Fibroblast of lung (primary cell): ENCODE measurements around the gene INTS4. TPM values are rescaled to one million over a fixed set of nuclear protein-coding genes. Genes with fewer than 3 reads are reported as not detected.
A peak's percentile ranks its signal among the peaks of the same experiment; 100 is the strongest.

Experiments
- DNase-seq, 2 donors: peaks; one replicate each; pipeline versions ENCODE4 v3.0.0 to v3.0.0-alpha.2; 2010; ENCODE audit warnings: low read depth in 2 of 2
- H2AFZ ChIP-seq: 2 replicates; pipeline ENCODE4 v1.5.1; 2012; ENCODE audit warnings: low read length, control low read depth, inconsistent platforms
- H3K27ac ChIP-seq: 2 replicates; pipeline ENCODE4 v1.5.1; 2011; ENCODE audit warnings: low read length, control low read depth; ENCODE audit not compliant: insufficient read depth
- H3K27me3 ChIP-seq: 2 replicates; pipeline ENCODE4 v1.5.1; 2011; ENCODE audit warnings: mild to moderate bottlenecking, low read length; ENCODE audit not compliant: control insufficient read depth, insufficient read depth
- H3K36me3 ChIP-seq: 2 replicates; pipeline ENCODE4 v1.5.1; 2011; ENCODE audit warnings: low read length; ENCODE audit not compliant: control insufficient read depth, insufficient read depth
- H3K4me1 ChIP-seq: 2 replicates; pipeline ENCODE4 v1.5.1; 2011; ENCODE audit warnings: low read length; ENCODE audit not compliant: control insufficient read depth, insufficient read depth; ENCODE audit errors: extremely low read depth
- H3K4me2 ChIP-seq: 2 replicates; pipeline ENCODE4 v1.5.1; 2011; ENCODE audit warnings: low read length, control low read depth; ENCODE audit not compliant: insufficient read depth; ENCODE audit errors: extremely low read depth
- H3K4me3 ChIP-seq, 4 experiments: fragments of 200-600 bp in 1 of 4; sonication (generic) in 1 of 4; replicated peaks in 1 of 4; 2 replicates each; pipeline ENCODE4 v1.5.1; 2011 to 2016; ENCODE audit warnings: low read length in 4 of 4, low read depth in 3 of 4, mild to moderate bottlenecking in 3 of 4, control low read depth in 2 of 4, inconsistent platforms in 1 of 4, mixed read lengths in 1 of 4; ENCODE audit not compliant: insufficient read depth in 1 of 4; ENCODE audit errors: control extremely low read depth in 1 of 4
- H3K79me2 ChIP-seq: 2 replicates; pipeline ENCODE4 v1.5.1; 2012; ENCODE audit warnings: mild to moderate bottlenecking, low read length, inconsistent platforms; ENCODE audit not compliant: control insufficient read depth, insufficient read depth
- H3K9ac ChIP-seq: 2 replicates; pipeline ENCODE4 v1.5.1; 2011; ENCODE audit warnings: mild to moderate bottlenecking, low read length, control low read depth; ENCODE audit not compliant: insufficient read depth
- H3K9me3 ChIP-seq: 2 replicates; pipeline ENCODE4 v1.5.1; 2012; ENCODE audit warnings: low read depth, low read length; ENCODE audit not compliant: control insufficient read depth, insufficient read depth
- H4K20me1 ChIP-seq: 2 replicates; pipeline ENCODE4 v1.5.1; 2011; ENCODE audit warnings: low read length; ENCODE audit not compliant: control insufficient read depth, insufficient read depth; ENCODE audit errors: extremely low read depth
- EZH2 ChIP-seq: IDR thresholded peaks from 2 replicates; pipeline ENCODE4 v1.5.1; 2012; ENCODE audit warnings: low read length, control low read depth, mild to moderate bottlenecking; ENCODE audit errors: missing control alignments
- polyA plus RNA-seq, 2 donors: library from polyadenylated mRNA; depleted of rRNA in 1 of 2; stranded (reverse) in 1 of 2; unstranded in 1 of 2; fragments of >200 nt; gene quantifications; 2 replicates each; pipeline ENCODE4 v1.2.1, GENCODE V29; 2011 to 2012; ENCODE audit warnings: missing spikeins in 1 of 2
- total RNA-seq: library from RNA; depleted of rRNA; stranded (reverse); fragments of >200 nt; gene quantifications from 2 replicates; pipeline ENCODE4 v1.2.1, GENCODE V29; 2014
- TF ChIP-seq, protein P1 (sequence below), 2 donors: IDR thresholded peaks in 1 of 2; conservative IDR thresholded peaks in 1 of 2; 1 replicate in 1 of 2; 2 replicates in 1 of 2; pipeline ENCODE4 v1.5.1; 2011 to 2012; ENCODE audit warnings: low read length in 2 of 2, control low read depth in 1 of 2, inconsistent platforms in 1 of 2, low read depth in 1 of 2, mild to moderate bottlenecking in 1 of 2

Gene INTS4
- total and polyA plus RNA-seq, 2 donors (not counting 1 experiment from before 2014, with no cell fraction given) = 17.2 to 38.6 TPM

DNA sequence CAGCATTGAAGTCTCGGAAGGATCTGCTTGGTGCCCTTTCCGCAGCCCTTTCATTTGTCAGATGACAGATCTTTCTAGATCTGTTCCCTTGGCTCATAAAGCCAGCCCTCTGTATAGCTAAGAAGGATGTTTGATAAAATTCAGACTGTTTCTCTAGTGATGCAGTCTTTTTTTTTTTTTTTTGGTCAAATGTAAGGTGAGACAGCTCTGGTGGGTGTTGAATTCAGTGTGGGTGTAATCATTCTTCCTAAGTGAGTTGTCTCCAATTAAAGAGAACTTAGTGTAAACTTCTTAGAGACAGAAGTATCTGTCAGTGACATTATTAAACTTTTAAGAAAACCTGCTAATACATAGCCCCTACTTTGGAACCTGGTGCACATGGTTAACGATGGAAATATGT lies 120.3 kb downstream of the INTS4 start:
- Histone ChIP-seq H2AFZ (no peak overlapping the region), H3K27ac (no peak overlapping the region), H3K9me3 (no peaks in the 10 kb centered on the region), H3K4me2 (no peak overlapping the region), H3K9ac (no peak overlapping the region), H3K4me1 (peaks cover 9% of the 10 kb centered on the region), H3K27me3 (no peaks in the 10 kb centered on the region), H4K20me1 (no peaks in the 10 kb centered on the region), H3K4me3 (no peak overlapping the region), H3K36me3 (peaks cover 2% of the 10 kb centered on the region), H3K79me2 (no peaks in the 10 kb centered on the region)
- TF ChIP-seq, protein P1, sequence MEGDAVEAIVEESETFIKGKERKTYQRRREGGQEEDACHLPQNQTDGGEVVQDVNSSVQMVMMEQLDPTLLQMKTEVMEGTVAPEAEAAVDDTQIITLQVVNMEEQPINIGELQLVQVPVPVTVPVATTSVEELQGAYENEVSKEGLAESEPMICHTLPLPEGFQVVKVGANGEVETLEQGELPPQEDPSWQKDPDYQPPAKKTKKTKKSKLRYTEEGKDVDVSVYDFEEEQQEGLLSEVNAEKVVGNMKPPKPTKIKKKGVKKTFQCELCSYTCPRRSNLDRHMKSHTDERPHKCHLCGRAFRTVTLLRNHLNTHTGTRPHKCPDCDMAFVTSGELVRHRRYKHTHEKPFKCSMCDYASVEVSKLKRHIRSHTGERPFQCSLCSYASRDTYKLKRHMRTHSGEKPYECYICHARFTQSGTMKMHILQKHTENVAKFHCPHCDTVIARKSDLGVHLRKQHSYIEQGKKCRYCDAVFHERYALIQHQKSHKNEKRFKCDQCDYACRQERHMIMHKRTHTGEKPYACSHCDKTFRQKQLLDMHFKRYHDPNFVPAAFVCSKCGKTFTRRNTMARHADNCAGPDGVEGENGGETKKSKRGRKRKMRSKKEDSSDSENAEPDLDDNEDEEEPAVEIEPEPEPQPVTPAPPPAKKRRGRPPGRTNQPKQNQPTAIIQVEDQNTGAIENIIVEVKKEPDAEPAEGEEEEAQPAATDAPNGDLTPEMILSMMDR (conservative IDR thresholded peaks at IDR 0.05 in 1 of 2, IDR thresholded peaks at IDR 0.05 in 1 of 2; ENCODE audit: low read depth in 1 of 2, low read length in 2 of 2) = no peak
- no peak for TF ChIP-seq EZH2
- peak in 1 of 2 donors; percentile 71 for DNase-seq

DNA sequence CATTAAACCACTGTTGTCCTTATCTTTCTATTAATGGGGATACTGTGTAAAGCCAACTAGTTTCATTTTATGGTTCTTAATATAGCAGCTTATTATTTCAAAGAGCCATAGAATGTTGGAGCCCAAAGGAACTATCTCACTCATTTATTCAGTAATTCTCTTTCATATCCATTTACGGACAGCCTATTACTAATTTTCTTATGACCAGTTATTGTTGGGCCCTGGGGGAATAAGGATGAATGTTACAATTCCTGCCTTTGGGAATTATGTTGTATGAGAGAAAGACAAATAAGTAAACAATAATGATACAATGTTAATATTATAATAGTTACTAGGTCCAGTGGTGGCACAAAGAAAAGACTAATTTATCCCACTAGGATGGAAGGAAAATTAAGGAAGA lies 121.1 kb downstream of the INTS4 start:
- Histone ChIP-seq H3K36me3 (peaks cover 2% of the 10 kb centered on the region), H2AFZ (no peak overlapping the region), H3K4me1 (peaks cover under 1% of the 10 kb centered on the region), H3K27me3 (no peaks in the 10 kb centered on the region), H3K4me3 (no peak overlapping the region), H3K79me2 (no peaks in the 10 kb centered on the region), H3K9me3 (no peaks in the 10 kb centered on the region), H4K20me1 (no peaks in the 10 kb centered on the region), H3K4me2 (no peak overlapping the region), H3K27ac (no peak overlapping the region), H3K9ac (no peak overlapping the region)
- TF ChIP-seq, protein P1 (conservative IDR thresholded peaks at IDR 0.05 in 1 of 2, IDR thresholded peaks at IDR 0.05 in 1 of 2; ENCODE audit: low read depth in 1 of 2, low read length in 2 of 2) = no peak
- no peak for TF ChIP-seq EZH2
- no peak for DNase-seq

DNA sequence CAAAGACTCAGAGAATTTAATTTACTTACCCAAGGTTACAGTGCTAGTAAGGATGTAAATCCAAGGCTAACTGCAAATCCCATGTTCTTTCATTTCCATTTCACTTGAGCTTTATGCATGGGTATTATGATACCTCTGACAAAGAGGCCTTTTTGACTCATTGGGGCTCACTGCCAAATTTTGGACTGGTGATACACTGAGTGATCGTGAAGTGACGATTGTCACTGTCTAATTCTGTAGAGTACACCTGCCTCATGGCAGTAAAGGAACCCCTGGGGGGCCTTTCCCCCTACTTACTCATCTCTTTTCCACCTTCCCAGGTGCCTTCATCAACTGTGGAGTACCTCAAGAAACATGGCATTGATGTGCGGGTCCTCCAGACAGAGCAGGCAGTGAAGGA lies 122.6 kb downstream of the INTS4 start:
- Histone ChIP-seq H3K9me3 (no peaks in the 10 kb centered on the region), H3K79me2 (no peaks in the 10 kb centered on the region), H3K4me3 (no peak overlapping the region), H3K4me2 (no peak overlapping the region), H3K36me3 (peaks cover 2% of the 10 kb centered on the region), H3K27ac (no peak overlapping the region), H3K4me1 (no peaks in the 10 kb centered on the region), H3K9ac (no peak overlapping the region), H3K27me3 (no peaks in the 10 kb centered on the region), H2AFZ (no peak overlapping the region), H4K20me1 (no peaks in the 10 kb centered on the region)
- no peak for TF ChIP-seq EZH2
- TF ChIP-seq, protein P1 (conservative IDR thresholded peaks at IDR 0.05 in 1 of 2, IDR thresholded peaks at IDR 0.05 in 1 of 2; ENCODE audit: low read depth in 1 of 2, low read length in 2 of 2) = no peak
- no peak for DNase-seq
